Mucosa of gallbladder (tissue), 1 donor: ENCODE results near the gene CFAP44. TPM values are rescaled to one million over a fixed set of nuclear protein-coding genes. Genes with fewer than 3 reads are reported as not detected.
"Not testable (repeated sequence)": the region's sequence is repeated elsewhere in the genome, so short reads cannot be mapped to it uniquely, and the experiment has no call there.

Experiments
- DNase-seq: peaks from one replicate; pipeline ENCODE4 v3.0.0-alpha.2; 2020; ENCODE audit warnings: low spot score
- total RNA-seq: library from RNA; stranded (reverse); gene quantifications from one replicate; pipeline ENCODE4 v1.2.1, GENCODE V29; 2021
- donor health status: DM: no; HTN: no; CAD: no.

Gene CFAP44
- 8.8 TPM for total RNA-seq

DNA sequence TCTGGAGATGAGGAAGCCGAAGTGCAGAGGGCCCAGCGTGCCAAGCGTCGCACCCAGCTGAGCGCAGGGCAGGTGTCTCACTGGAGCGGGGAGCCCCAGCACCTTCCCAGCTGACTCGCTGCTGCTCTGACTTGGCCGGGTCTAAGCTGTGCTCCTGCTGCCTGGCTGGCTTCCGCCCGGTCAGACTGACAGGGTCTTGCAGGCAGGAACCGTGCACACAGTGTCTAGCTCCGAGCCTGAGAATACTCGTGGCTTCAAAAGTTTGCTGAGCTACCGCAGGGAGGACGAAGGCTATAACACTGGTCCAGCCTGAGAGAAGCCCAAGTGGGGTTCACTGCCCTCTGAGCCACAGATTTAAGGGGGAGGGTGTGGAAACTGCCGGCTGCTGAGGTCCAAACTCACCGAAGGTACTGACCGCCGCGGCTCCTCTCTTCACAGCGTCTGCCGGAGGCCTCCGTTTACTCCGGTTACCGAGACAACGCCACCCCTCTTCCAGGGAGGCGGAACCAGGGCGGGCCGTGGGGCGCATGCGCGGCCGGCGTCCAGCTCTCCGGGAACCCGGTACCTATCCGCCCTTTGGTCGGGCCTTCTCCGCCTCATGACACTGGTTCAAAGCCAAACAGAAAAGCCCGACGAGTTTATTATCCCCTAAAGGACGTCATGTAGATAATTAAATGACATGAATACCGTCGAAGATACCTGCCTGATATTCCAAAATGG, at the start of gene CFAP44:
Gene CFAP44 (minus strand): TSS at position 443 of the 720 bp plus-strand sequence. CDS start 7,829 bp downstream, outside the sequence.
- peak; percentile 87 for DNase-seq

- peak; percentile 24 for DNase-seq
Observed at GRCh38 chr3:113485161-113485609, 43.9 kb upstream of the CFAP44 start.

DNA sequence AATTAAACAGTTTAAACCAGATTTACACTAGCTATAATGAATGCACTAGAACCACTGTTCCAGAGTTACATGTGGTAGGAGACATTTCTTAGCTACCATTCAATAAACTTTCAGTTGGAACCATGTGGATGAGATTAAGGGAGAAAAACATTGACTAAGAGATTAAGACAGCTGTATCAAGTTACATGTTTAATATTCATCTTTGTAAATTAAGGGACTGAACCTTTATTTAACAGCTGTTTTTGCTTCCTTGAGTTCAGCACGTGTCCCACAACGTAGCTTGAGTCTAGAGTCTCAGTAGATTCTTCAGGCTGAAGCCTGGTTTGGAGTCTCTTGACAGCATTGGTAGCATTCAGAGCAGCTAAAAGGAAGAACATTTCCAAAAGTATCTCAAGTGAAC, 27.2 kb upstream of the CFAP44 start:
- DNase-seq: no peak

- no peak for DNase-seq
Observed at GRCh38 chr3:113461488-113461887, 20.2 kb upstream of the CFAP44 start.

- DNase-seq: not testable (repeated sequence)
Observed at GRCh38 chr3:113458554-113458953, 17.3 kb upstream of the CFAP44 start.

DNA sequence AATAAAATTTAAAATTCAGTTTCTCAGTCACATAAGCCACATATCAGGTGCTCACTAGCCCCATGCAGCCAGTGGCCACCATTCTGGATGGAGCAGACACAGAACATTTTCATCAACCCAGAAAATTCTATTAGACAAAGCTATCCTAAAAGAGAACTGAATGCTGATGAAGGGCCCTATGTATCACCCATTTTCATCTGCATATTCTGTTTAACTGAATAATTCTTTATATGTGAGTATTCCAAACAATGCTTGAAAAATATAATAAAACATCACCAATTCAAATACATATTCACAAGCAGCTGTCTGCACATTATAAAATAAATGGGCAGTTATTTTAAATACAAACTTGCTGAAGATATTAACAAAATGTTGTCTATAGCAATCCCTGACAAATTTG, 14.2 kb upstream of the CFAP44 start:
- DNase-seq: no peak

- no peak for DNase-seq
Observed at GRCh38 chr3:113454630-113455029, 13.3 kb upstream of the CFAP44 start.

GRCh38 chr3:113454057-113454456, 12.8 kb upstream of the CFAP44 start:
- DNase-seq: no peak

- no peak for DNase-seq
Observed at GRCh38 chr3:113450911-113451310, 9.6 kb upstream of the CFAP44 start.

DNA sequence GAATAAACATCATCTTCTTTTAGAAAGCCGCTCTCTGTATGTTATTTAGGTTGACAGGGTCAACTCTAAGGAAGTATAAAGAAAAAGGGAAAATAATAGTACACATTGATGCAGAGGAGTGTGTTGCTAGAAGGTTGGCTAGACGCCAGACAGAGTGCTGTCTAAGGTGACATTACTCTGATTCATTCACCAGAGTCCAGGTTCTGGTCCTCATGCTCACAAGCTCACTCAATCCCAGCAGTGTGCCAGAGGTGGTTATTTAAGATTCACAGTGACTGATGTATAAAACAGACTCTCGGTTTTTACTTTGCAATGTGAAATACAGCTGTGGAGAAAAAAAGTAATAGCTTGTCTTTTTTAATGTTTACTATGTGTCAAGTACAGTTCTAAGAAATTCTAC, 1.7 kb downstream of the CFAP44 start:
- no peak for DNase-seq

DNA sequence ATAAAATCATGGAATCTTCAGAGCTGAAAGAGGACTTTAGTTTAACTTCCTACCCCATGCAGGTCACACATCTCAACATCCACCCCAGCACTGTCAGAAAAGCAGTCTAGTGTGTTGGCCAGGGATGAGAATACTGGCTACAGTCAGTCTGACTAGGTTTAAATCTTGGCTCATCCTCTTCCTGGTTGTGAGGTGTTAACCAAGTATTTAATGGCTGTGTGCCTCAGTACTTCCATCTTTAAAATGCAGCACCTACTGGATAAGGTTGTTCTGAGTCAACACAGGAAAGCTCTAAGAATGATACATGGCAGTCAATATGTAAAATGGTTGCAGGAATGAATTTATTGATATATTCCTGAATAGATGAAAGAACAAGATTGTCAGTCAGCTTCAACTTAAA, 3.1 kb downstream of the CFAP44 start:
- no peak for DNase-seq

DNA sequence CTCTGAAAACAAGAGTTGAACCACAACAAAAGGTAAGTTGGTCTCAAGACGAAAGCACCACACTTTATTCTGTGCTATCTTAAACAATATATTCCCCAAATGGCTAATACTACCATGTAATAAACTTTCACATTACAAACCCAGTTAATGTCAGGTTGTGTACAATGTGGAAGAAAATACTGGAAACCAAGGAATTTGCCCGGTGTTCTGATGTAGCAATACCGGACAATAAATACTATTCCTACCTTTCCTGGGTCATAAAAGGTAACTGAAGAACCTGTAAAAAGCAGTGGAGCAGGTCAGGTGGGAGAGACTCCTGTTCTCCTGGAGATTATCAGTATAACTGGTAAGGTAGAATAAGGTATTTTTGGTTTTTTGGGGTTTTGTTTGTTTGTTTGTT, 3.9 kb downstream of the CFAP44 start:
- no peak for DNase-seq

DNA sequence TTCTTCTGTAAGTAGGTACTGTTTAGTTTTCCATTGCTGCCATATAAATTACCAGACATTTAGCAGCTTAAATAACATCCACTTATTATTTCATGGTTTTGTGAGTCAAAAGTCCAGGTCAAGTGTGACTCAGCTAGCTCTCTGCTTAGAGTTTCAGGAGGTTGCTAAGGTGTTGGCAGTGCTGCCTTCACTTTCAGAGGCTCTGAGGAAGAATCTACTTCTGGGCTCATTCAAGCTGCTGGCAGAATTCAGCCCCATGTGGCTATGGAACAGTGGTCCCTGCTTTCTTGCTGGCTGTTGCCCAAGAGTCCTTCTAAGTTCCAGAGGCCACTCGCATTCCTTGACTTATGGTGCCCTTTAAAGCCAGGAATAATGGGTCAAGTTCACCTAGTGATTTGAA, 4.5 kb downstream of the CFAP44 start:
- DNase-seq: no peak

- DNase-seq: no peak
Observed at GRCh38 chr3:113431811-113432210, 9.5 kb downstream of the CFAP44 start.

DNA sequence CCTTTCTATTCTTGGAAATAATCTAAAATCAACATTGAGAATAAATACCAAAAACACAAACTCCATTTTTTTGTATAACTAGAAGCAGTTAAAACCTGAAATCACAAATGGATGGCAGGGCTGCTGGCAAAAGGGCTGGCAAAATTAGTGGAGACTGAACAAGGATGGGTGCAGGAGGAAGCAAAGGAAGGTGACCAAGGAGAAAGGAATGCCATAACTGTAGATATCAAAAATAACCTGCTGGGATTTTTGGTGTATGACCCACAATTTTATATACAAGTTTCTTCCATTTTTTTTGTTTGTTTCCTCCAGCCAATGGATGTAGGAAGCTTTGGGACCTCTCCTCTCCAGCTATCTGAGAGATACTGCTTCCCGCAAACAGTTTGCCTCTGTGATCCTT, 12.7 kb downstream of the CFAP44 start:
- no peak for DNase-seq

- DNase-seq: no peak
Observed at GRCh38 chr3:113423699-113424098, 17.6 kb downstream of the CFAP44 start.

GRCh38 chr3:113421082-113421481, 20.2 kb downstream of the CFAP44 start:
- no peak for DNase-seq

- no peak for DNase-seq
Observed at GRCh38 chr3:113409676-113410075, 31.6 kb downstream of the CFAP44 start.

DNA sequence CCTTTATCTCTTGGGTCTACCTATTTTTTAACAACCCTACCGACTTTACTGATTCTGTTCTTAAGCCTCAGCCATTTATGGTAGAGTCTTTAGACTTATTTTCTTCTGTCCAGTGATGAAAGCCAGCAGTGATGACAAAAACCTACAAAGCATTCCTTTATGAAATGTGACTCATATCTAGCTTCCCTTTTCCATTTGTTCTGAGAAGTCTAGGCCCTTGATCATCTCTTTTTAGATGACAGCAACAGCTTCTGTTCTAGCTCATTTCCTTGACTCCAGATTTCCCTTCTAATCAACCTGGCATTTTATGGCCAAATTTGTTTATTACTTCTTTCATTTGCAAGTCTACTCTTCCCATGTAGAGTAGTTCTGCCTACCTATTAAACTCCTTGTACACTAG, 36.1 kb downstream of the CFAP44 start:
- DNase-seq: no peak

- no peak for DNase-seq
Observed at GRCh38 chr3:113404637-113405036, 36.7 kb downstream of the CFAP44 start.
